Panc1 (cell line): Measurements from ENCODE around the gene CRTAC1. TPM values are rescaled to one million over a fixed set of nuclear protein-coding genes. Genes with fewer than 3 reads are reported as not detected.

Source experiments
- ATAC-seq: fragments of 200-7000 bp; cut with Tn5 transposase; 2 replicates; pipeline ENCODE4 v1.9.1; 2020; ENCODE audit warnings: mild to moderate bottlenecking, moderate library complexity
- BruUV-seq: library from RNA; stranded (reverse); fragments of 400-500 nt; replicated peaks from 2 replicates; lab custom pipeline; 2021; lab: Mats Ljungman, UMichigan
- CTCF ChIA-PET: fragments of 300-600 bp; sonication (Branson Sonifier 250); formaldehyde crosslinking; loops from one replicate; lab custom pipeline; 2022; ENCODE audit warnings: antibody characterized with exemption; lab: Charles Lee
- POLR2A ChIA-PET: fragments of 300-600 bp; sonication (Branson Sonifier 250); formaldehyde crosslinking; loops from one replicate; lab custom pipeline; 2022; ENCODE audit warnings: antibody characterized with exemption; lab: Charles Lee
- DNase-seq: peaks from one replicate; pipeline ENCODE4 v3.0.0-alpha.2; 2010; ENCODE audit warnings: low read depth, low spot score
- H3K27ac ChIP-seq: 2 replicates; pipeline ENCODE4 v1.5.1; 2011; ENCODE audit warnings: mild to moderate bottlenecking, low read length, inconsistent platforms
- H3K27me3 ChIP-seq: fragments of 200-500 bp; sonication (Bioruptor generic); 2 replicates; pipeline ENCODE4 v1.6.0; 2014; ENCODE audit warnings: low read length, inconsistent platforms; ENCODE audit not compliant: control insufficient read depth, insufficient read depth
- H3K36me3 ChIP-seq: fragments of 200-500 bp; sonication (Bioruptor generic); 2 replicates; pipeline ENCODE4 v1.5.1; 2014; ENCODE audit warnings: inconsistent platforms, mild to moderate bottlenecking, low read length, moderate library complexity; ENCODE audit not compliant: control insufficient read depth, insufficient read depth
- H3K4me1 ChIP-seq: 2 replicates; pipeline ENCODE4 v1.5.1; 2011; ENCODE audit warnings: inconsistent platforms, mild to moderate bottlenecking, low read length, moderate library complexity; ENCODE audit not compliant: control insufficient read depth, insufficient read depth
- H3K4me3 ChIP-seq, 2 experiments: 2 replicates each; pipeline ENCODE4 v1.5.1; 2011 to 2012; ENCODE audit warnings: low read depth in 2 of 2, low read length in 2 of 2, mild to moderate bottlenecking in 2 of 2, inconsistent platforms in 1 of 2, moderate library complexity in 1 of 2
- H3K9me3 ChIP-seq: fragments of 200-500 bp; sonication (Bioruptor generic); 2 replicates; pipeline ENCODE4 v1.5.1; 2014; ENCODE audit warnings: low read depth, mild to moderate bottlenecking, inconsistent platforms, low read length, moderate library complexity; ENCODE audit not compliant: control insufficient read depth, insufficient read depth
- CTCF ChIP-seq: fragments of 450-650 bp; IDR thresholded peaks from 2 replicates; pipeline ENCODE4 v1.5.1; 2017; ENCODE audit warnings: mild to moderate bottlenecking
- POLR2AphosphoS5 ChIP-seq: IDR thresholded peaks from 2 replicates; pipeline ENCODE4 v1.6.1; 2012; ENCODE audit warnings: mild to moderate bottlenecking, low read depth, low read length, moderate library complexity
- REST ChIP-seq, 2 experiments: IDR thresholded peaks; 2 replicates each; pipeline ENCODE4 v1.6.1; 2011 to 2012; ENCODE audit warnings: low read depth in 2 of 2, control low read depth in 1 of 2, low read length in 1 of 2, mild to moderate bottlenecking in 1 of 2, moderate library complexity in 1 of 2; ENCODE audit not compliant: insufficient read depth in 1 of 2
- SIN3A ChIP-seq: IDR thresholded peaks from 2 replicates; pipeline ENCODE4 v1.6.1; 2012; ENCODE audit warnings: low read depth, mild to moderate bottlenecking, low read length, moderate library complexity, borderline replicate concordance; ENCODE audit not compliant: insufficient read depth
- TCF7L2 ChIP-seq: IDR thresholded peaks from 2 replicates; pipeline ENCODE4 v1.6.1; 2011; ENCODE audit warnings: mild to moderate bottlenecking, low read depth, low read length, inconsistent platforms
- in situ Hi-C: cut with HindIII; loops from 2 replicates; pipeline ENCODE4 v1.10.0; 2016; ENCODE audit warnings: low sequenced_read_pairs, low pct_unique_long_range_greater_than_20kb
- intact Hi-C: fragments of 100-400 bp; cut with micrococcal nuclease; formaldehyde crosslinking; loops from one replicate; pipeline ENCODE4 v1.10.0; 2022; ENCODE audit not compliant: unreplicated experiment
- total RNA-seq: library from RNA; stranded (reverse); gene quantifications from one replicate; pipeline ENCODE4 v1.2.1, GENCODE V29; 2021; ENCODE audit not compliant: unreplicated experiment

CRTAC1 gene
- total RNA-seq, 1 experiment from 2014 or later: 0.23 TPM

GRCh38 chr10:97903128-97904017 is 127.0 kb downstream of the CRTAC1 start:
- DNase-seq: no peak
- intact Hi-C loops (no loop called here), in situ Hi-C loops (no loop called here)
- H3K27ac ChIP-seq: no peak overlapping the region
- peaks cover 5% of the 10 kb centered on the region for H3K27me3 ChIP-seq
- no peaks in the 10 kb centered on the region for H3K36me3 ChIP-seq
- ChIA-PET CTCF (interaction anchor here (1.7 kb wide), 1 partner anchor 12 kb away, joined by 5 read pairs; no protein-coding TSS in a partner anchor), POLR2A (no interaction called here)
- no peaks in the 10 kb centered on the region; the same call in 1 of the 2 replicates for H3K4me1 ChIP-seq
- TF ChIP-seq REST (IDR thresholded peaks at IDR 0.05; ENCODE audit: insufficient read depth in 1 of 2, low read depth in 2 of 2, low read length in 1 of 2) (no peak), CTCF (no peak), POLR2AphosphoS5 (no peak), SIN3A (no peak), TCF7L2 (no peak)
- no TSS peak for BruUV-seq
- peak; percentile 49 for ATAC-seq
- H3K9me3 ChIP-seq: no peaks in the 10 kb centered on the region
- no peak overlapping the region for H3K4me3 ChIP-seq

GRCh38 chr10:97901381-97901780 is 129.0 kb downstream of the CRTAC1 start:
- CTCF ChIA-PET: no interaction called here
- POLR2A ChIA-PET: no interaction called here

More at GRCh38 chr10:97901381-97901780, 129.0 kb downstream of the CRTAC1 start:
- ATAC-seq (no peak), DNase-seq (no peak)
- Histone ChIP-seq H3K36me3 (no peaks in the 10 kb centered on the region), H3K27ac (no peak overlapping the region), H3K27me3 (peaks cover 5% of the 10 kb centered on the region), H3K4me1 (no peaks in the 10 kb centered on the region; the same call in 1 of the 2 replicates), H3K9me3 (no peaks in the 10 kb centered on the region), H3K4me3 (no peak overlapping the region)
- BruUV-seq: no TSS peak
- in situ Hi-C loops (no loop called here), intact Hi-C loops (no loop called here)
- TF ChIP-seq CTCF (no peak), TCF7L2 (no peak), REST (IDR thresholded peaks at IDR 0.05; ENCODE audit: insufficient read depth in 1 of 2, low read depth in 2 of 2, low read length in 1 of 2) (no peak), SIN3A (no peak), POLR2AphosphoS5 (no peak)
